Measurements from ENCODE around the gene AJAP1. TPM values are rescaled to one million over a fixed set of nuclear protein-coding genes. Genes with fewer than 3 reads are reported as not detected.

Gene AJAP1
- total and polyA plus RNA-seq, 2 of the 8 experiments (the other 6 are each of a cell fraction or from before 2014, with no cell fraction given) = 1.9 to 6.2 TPM

DNA sequence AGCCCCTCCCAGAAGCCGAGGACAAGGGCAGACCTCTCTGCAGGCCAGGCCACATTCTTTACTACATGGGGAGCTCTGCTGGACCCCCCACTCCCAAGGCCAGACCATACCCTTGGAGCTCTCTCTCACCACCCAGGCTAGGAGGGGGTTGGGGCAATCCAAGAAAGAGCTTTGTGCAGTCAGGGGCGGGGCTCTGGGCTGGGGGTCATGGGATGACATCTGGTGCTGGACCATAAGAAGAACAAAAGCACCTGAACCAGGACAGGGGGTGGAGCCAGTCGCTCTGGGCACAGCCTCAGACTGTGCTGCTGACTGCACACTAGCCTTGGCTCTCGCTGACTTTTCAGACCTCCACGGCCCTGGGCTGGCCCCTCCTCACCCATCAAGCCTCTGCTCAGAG, 23.1 kb upstream of the AJAP1 start:
- CTCF ChIA-PET (ENCODE audit: partially characterized antibody) = no interaction called here
- Histone ChIP-seq H3K27me3 (replicated peaks in 1 of 4; ENCODE audit: control insufficient read depth in 3 of 4, extremely low read depth in 1 of 4, insufficient read depth in 3 of 4, low read length in 3 of 4) (no peaks in the 10 kb centered on the region), H2BK20ac (ENCODE audit: low read length) (no peak overlapping the region), H3K9ac (replicated peaks in 1 of 4; ENCODE audit: extremely low read depth in 1 of 4, low read depth in 3 of 4, low read length in 3 of 4) (no peak overlapping the region), H3K9me3 (ENCODE audit: insufficient read depth in 2 of 2, low read depth in 1 of 2, low read length in 1 of 2) (no peaks in the 10 kb centered on the region), H4K5ac (ENCODE audit: insufficient read length, low read depth, low read length) (no peak overlapping the region), H3K79me2 (ENCODE audit: control insufficient read depth in 1 of 2, insufficient read depth in 2 of 2, low read length in 2 of 2) (no peaks in the 10 kb centered on the region), H3K14ac (ENCODE audit: insufficient read length) (no peak overlapping the region), H2AFZ (ENCODE audit: low read length) (no peak overlapping the region), H4K8ac (ENCODE audit: extremely low read depth, insufficient read depth, low read length) (no peak overlapping the region), H3K79me1 (ENCODE audit: low read depth, low read length) (no peaks in the 10 kb centered on the region), H2BK12ac (ENCODE audit: low read depth, low read length) (no peak overlapping the region), H3K18ac (ENCODE audit: extremely low read depth, low read length) (no peak overlapping the region), H2BK5ac (ENCODE audit: low read depth, low read length) (no peak overlapping the region), H3K23ac (ENCODE audit: insufficient read length) (no peak overlapping the region), H3K4ac (replicated peaks; ENCODE audit: insufficient read length, low read depth, low read length) (no peak overlapping the region), H2BK15ac (ENCODE audit: low read length) (no peak overlapping the region), H4K20me1 (replicated peaks in 1 of 2; ENCODE audit: control insufficient read depth in 1 of 2, insufficient read depth in 2 of 2, low read length in 2 of 2) (no peaks in the 10 kb centered on the region), H3K4me2 (ENCODE audit: insufficient read depth in 1 of 2, low read depth in 2 of 2, low read length in 2 of 2) (no peak overlapping the region), H3K23me2 (ENCODE audit: low read depth, low read length) (no peaks in the 10 kb centered on the region; the same call in 1 of the 2 replicates), H3K4me1 (replicated peaks in 1 of 4; ENCODE audit: control insufficient read depth in 3 of 4, insufficient read depth in 4 of 4, low read length in 3 of 4) (peaks cover 0 to 3% (median 0%) of the 10 kb centered on the region in 4 experiments; a peak in 2 of 7 replicates), H2AK5ac (ENCODE audit: low read depth, low read length) (no peak overlapping the region), H2BK120ac (replicated peaks; ENCODE audit: low read depth, low read length) (no peak overlapping the region), H3K36me3 (ENCODE audit: control insufficient read depth in 2 of 4, insufficient read depth in 4 of 4, low read length in 3 of 4) (no peaks in the 10 kb centered on the region), H3K56ac (replicated peaks; ENCODE audit: insufficient read length, low read depth, low read length) (no peak overlapping the region), H3K4me3 (ENCODE audit: extremely low read depth in 1 of 4, insufficient read depth in 2 of 4, low read depth in 3 of 4, low read length in 4 of 4) (no peak overlapping the region), H3K27ac (ENCODE audit: low read depth, low read length) (no peak overlapping the region), H4K91ac (replicated peaks; ENCODE audit: insufficient read length, low read length) (no peak overlapping the region)
- WGBS, 2 experiments (ENCODE audit: extremely low coverage in 1 of 2, insufficient coverage in 1 of 2, insufficient read length in 1 of 2, insufficient replicate concordance in 2 of 2, low coverage in 1 of 2, low lambda C conversion rate in 2 of 2, missing lambda C conversion rate in 1 of 2) = 96% methylated on average over 4 of the region's 5 CpGs; no CpG with 5 or more reads in 1 of the 2 experiments
- no peak for FAIRE-seq
- no peak for DNase-seq (ENCODE audit: low read depth in 1 of 2, low spot score in 2 of 2)
- POLR2A ChIA-PET (ENCODE audit: partially characterized antibody) = no interaction called here
- TF ChIP-seq GTF2F1 (IDR thresholded peaks at IDR 0.05; ENCODE audit: borderline replicate concordance, low read depth, low read length) (no peak), POLR2AphosphoS5 (IDR thresholded peaks at IDR 0.05; ENCODE audit: low read depth, low read length) (no peak), RFX5 (IDR thresholded peaks at IDR 0.05; ENCODE audit: borderline replicate concordance, low read depth, low read length) (no peak), HDAC2 (IDR thresholded peaks at IDR 0.05; ENCODE audit: borderline replicate concordance in 1 of 2, low read depth in 2 of 2, low read length in 2 of 2) (no peak), FOSL1 (IDR thresholded peaks at IDR 0.05; ENCODE audit: insufficient read depth, low read depth, low read length) (no peak), JUN (IDR thresholded peaks at IDR 0.05; ENCODE audit: low read depth, low read length) (no peak), SUZ12 (IDR thresholded peaks at IDR 0.05; ENCODE audit: low read length) (no peak), SRF (IDR thresholded peaks at IDR 0.05; ENCODE audit: low read depth, low read length) (no peak), EGR1 (IDR thresholded peaks at IDR 0.05; ENCODE audit: borderline replicate concordance, low read depth, low read length) (no peak), CEBPB (IDR thresholded peaks at IDR 0.05; ENCODE audit: low read depth, low read length) (no peak), GABPA (IDR thresholded peaks at IDR 0.05; ENCODE audit: borderline replicate concordance, insufficient read depth, low read length) (no peak)
- TF ChIP-seq, protein P1, sequence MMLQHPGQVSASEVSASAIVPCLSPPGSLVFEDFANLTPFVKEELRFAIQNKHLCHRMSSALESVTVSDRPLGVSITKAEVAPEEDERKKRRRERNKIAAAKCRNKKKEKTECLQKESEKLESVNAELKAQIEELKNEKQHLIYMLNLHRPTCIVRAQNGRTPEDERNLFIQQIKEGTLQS (IDR thresholded peaks at IDR 0.05; ENCODE audit: insufficient read depth, low read depth, low read length) = no peak

Data from H1 (cell line).